Measurements from ENCODE around the gene FAN1. TPM values are rescaled to one million over a fixed set of nuclear protein-coding genes. Genes with fewer than 3 reads are reported as not detected.
A peak's percentile ranks its signal among the peaks of the same experiment; 100 is the strongest.

Gene FAN1
- total RNA-seq, 1 experiment from 2014 or later: 28.2 TPM

DNA sequence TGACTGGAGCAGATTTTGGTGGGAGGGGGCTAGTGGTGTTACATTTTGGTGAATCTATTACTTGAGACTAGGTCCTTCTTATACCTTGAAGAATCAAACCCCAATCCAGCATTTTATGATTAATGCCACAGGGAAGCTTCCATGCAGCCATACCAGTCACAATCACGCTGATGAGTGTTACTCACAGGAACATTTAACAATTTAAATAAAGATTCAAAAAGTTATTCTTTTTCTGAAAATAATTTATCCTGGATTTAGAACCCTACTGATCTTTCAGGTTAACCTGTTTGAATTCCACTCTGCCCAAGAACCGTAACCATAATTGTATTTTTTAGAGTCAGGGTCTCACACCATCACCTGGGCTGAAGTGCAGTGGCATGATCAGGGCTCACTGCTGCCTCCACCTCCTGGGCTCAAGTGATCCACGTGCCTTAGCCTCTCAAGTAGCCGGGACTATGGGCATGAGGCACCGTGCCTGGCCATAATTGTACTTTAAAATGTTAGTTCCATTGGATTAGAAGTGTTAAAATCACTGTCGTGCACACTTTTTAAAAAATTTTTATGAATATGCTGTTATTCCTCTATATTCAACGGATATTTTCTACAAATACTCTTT, 88.6 kb downstream of the FAN1 start:
- H3K9ac ChIP-seq (ENCODE audit: extremely low read depth, insufficient read length, low read length): no peak overlapping the region
- Mint-ChIP-seq H3K36me3 (ENCODE audit: insufficient read depth in 1 of 3, low read depth in 3 of 3) (no peaks in the 10 kb centered on the region; a peak in 2 of 7 replicates), H3K27ac (peak overlapping the region; percentile 27 to 82 (median 42); a peak in 2 of 7 replicates), H3K27me3 (ENCODE audit: low read depth) (no peaks in the 10 kb centered on the region), H3K4me1 (peaks cover 19% of the 10 kb centered on the region in 2 experiments), H3K4me3 (peak overlapping the region; percentile 80 to 83), H3K9me3 (no peaks in the 10 kb centered on the region)
- no peak overlapping the region for H3K27ac ChIP-seq (ENCODE audit: insufficient read length, low read depth, low read length)
- no peak overlapping the region for H4K8ac ChIP-seq (replicated peaks; ENCODE audit: insufficient read length, low read depth, low read length)
- H3K23me2 ChIP-seq (ENCODE audit: insufficient read length, low read depth, low read length, poor library complexity, severe bottlenecking): peaks cover 10% of the 10 kb centered on the region
- no peak overlapping the region for H2BK15ac ChIP-seq (ENCODE audit: low read depth, low read length)
- H3K79me1 ChIP-seq (ENCODE audit: insufficient read depth, low read depth, low read length, poor library complexity, severe bottlenecking): no peaks in the 10 kb centered on the region
- no peak overlapping the region for H3K23ac ChIP-seq (ENCODE audit: insufficient read length, low read depth, low read length)
- no peak overlapping the region for H2AK5ac ChIP-seq (ENCODE audit: insufficient read length, low read length)
- H3K27me3 ChIP-seq (ENCODE audit: insufficient read depth, low read length): no peaks in the 10 kb centered on the region
- TF ChIP-seq, protein P1, sequence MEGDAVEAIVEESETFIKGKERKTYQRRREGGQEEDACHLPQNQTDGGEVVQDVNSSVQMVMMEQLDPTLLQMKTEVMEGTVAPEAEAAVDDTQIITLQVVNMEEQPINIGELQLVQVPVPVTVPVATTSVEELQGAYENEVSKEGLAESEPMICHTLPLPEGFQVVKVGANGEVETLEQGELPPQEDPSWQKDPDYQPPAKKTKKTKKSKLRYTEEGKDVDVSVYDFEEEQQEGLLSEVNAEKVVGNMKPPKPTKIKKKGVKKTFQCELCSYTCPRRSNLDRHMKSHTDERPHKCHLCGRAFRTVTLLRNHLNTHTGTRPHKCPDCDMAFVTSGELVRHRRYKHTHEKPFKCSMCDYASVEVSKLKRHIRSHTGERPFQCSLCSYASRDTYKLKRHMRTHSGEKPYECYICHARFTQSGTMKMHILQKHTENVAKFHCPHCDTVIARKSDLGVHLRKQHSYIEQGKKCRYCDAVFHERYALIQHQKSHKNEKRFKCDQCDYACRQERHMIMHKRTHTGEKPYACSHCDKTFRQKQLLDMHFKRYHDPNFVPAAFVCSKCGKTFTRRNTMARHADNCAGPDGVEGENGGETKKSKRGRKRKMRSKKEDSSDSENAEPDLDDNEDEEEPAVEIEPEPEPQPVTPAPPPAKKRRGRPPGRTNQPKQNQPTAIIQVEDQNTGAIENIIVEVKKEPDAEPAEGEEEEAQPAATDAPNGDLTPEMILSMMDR (conservative IDR thresholded peaks at IDR 0.05): no peak
- peaks cover 4% of the 10 kb centered on the region; the same call in 1 of the 2 replicates for H3K79me2 ChIP-seq (ENCODE audit: insufficient read depth, low read length)
- H4K91ac ChIP-seq (ENCODE audit: insufficient read length, low read depth, low read length): no peak overlapping the region
- no peaks in the 10 kb centered on the region for H3K9me3 ChIP-seq (ENCODE audit: control insufficient read depth, low read depth, low read length)
- WGBS (ENCODE audit: extremely low coverage, insufficient read length, low lambda C conversion rate): no CpG with 5 or more reads among the region's 7 CpGs
- peak; percentile 40 for DNase-seq
- H3K4ac ChIP-seq (ENCODE audit: low read depth, low read length): no peak overlapping the region
- no peak overlapping the region for H2AFZ ChIP-seq (ENCODE audit: low read length)
- H4K5ac ChIP-seq (ENCODE audit: insufficient read length, low read depth, low read length): no peak overlapping the region
- H3K56ac ChIP-seq (ENCODE audit: insufficient read length, low read depth, low read length): no peak overlapping the region
- H3K4me1 ChIP-seq (ENCODE audit: insufficient read depth, low read length): no peaks in the 10 kb centered on the region; the same call in 1 of the 2 replicates
- H2BK5ac ChIP-seq (ENCODE audit: insufficient read length, low read length): no peak overlapping the region
- H2BK120ac ChIP-seq (ENCODE audit: low read depth, low read length, poor library complexity, severe bottlenecking): no peak overlapping the region
- H4K20me1 ChIP-seq (ENCODE audit: control insufficient read depth, insufficient read depth, insufficient read length): no peaks in the 10 kb centered on the region
- no peak overlapping the region for H3T11ph ChIP-seq (ENCODE audit: low read length)
- H2BK12ac ChIP-seq (ENCODE audit: insufficient read length, low read depth, low read length): no peak overlapping the region
- H2BK20ac ChIP-seq (ENCODE audit: low read depth, low read length, poor library complexity, severe bottlenecking): no peak overlapping the region
- H3K14ac ChIP-seq (ENCODE audit: insufficient read depth, low read length): no peak overlapping the region
- H3K4me2 ChIP-seq (ENCODE audit: insufficient read depth, insufficient read length, low read length): peak overlapping the region; percentile 58
- H3K18ac ChIP-seq (ENCODE audit: insufficient read length, low read depth, low read length): no peak overlapping the region

Other genes with a start within 250 kb of the FAN1 start
- gene MTMR10, start 87.7 kb downstream of the FAN1 start, total RNA-seq (2021): 20.4 and 23.2 TPM in 2 replicates
- not detected in 2 replicates for gene TRPM1, start 197.8 kb downstream of the FAN1 start, total RNA-seq (2021)

All from H9 (cell line).